ENCODE measurements around the gene JARID2.

JARID2 gene

GRCh38 chr6:15453622-15454021, 207.8 kb downstream of the JARID2 start:
- 0 out of 2 replicates have a peak, but pooled peaks cover 5% of the 10 kb centered on the region for H4K20me1 ChIP-seq (ENCODE audit: low read depth, low read length)
- H3K9me2 ChIP-seq (replicated peaks; ENCODE audit: insufficient read depth, low read length), result no peaks in the 10 kb centered on the region
- no peak overlapping the region for H3K27ac ChIP-seq (ENCODE audit: low read depth, low read length)
- H3F3A ChIP-seq (ENCODE audit: insufficient read depth), result no peaks in the 10 kb centered on the region
- H3K79me2 ChIP-seq (ENCODE audit: insufficient read depth, low read length), result no peaks in the 10 kb centered on the region
- H3K9ac ChIP-seq (ENCODE audit: low read length), result no peak overlapping the region
- no peak overlapping the region for H3K4me2 ChIP-seq (ENCODE audit: low read depth, low read length, poor library complexity, severe bottlenecking)
- H3K4me3 ChIP-seq (ENCODE audit: insufficient read depth, low read length, poor library complexity, severe bottlenecking), result no peak overlapping the region
- H3K36me3 ChIP-seq (ENCODE audit: low read length), result no peaks in the 10 kb centered on the region
- TF ChIP-seq EZH2phosphoT487 (conservative IDR thresholded peaks at IDR 0.05; ENCODE audit: low read length) (no peak), CTCF (IDR thresholded peaks at IDR 0.05; ENCODE audit: insufficient read depth, low read length, poor library complexity, severe bottlenecking) (no peak)
- no peak overlapping the region for H2AFZ ChIP-seq (ENCODE audit: low read depth, low read length, severe bottlenecking)
- no peaks in the 10 kb centered on the region for H3K27me3 ChIP-seq (ENCODE audit: low read length)
- no peaks in the 10 kb centered on the region for H3K9me3 ChIP-seq (ENCODE audit: insufficient read depth, low read length)

DNA sequence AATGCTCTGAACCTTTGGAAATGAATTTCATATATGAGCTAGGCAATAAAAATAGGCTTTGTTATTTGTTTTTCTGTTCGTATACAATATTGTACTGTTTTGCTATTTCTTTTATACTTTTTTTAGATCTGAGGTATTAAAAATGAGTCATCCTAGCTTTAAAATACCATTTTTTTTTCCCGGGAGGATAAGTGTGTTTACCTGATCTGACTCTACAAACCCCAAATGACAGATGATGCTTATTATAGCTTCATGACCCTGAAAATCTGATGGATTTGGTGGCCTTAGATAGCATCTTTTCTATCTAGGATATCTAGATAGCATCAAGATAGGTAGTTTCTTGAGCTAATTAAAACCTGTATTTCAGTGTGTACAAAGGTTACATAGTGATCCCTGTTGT, 210.6 kb downstream of the JARID2 start:
- H3K9me3 ChIP-seq (ENCODE audit: insufficient read depth, low read length), result no peaks in the 10 kb centered on the region
- H3K4me3 ChIP-seq (ENCODE audit: insufficient read depth, low read length, poor library complexity, severe bottlenecking), result no peak overlapping the region
- H3K79me2 ChIP-seq (ENCODE audit: insufficient read depth, low read length), result no peaks in the 10 kb centered on the region
- H3K9ac ChIP-seq (ENCODE audit: low read length), result no peak overlapping the region
- H3K27ac ChIP-seq (ENCODE audit: low read depth, low read length), result no peak overlapping the region
- no peaks in the 10 kb centered on the region for H3K27me3 ChIP-seq (ENCODE audit: low read length)
- no peaks in the 10 kb centered on the region for H3K9me2 ChIP-seq (replicated peaks; ENCODE audit: insufficient read depth, low read length)
- TF ChIP-seq EZH2phosphoT487 (conservative IDR thresholded peaks at IDR 0.05; ENCODE audit: low read length) (no peak), CTCF (IDR thresholded peaks at IDR 0.05; ENCODE audit: insufficient read depth, low read length, poor library complexity, severe bottlenecking) (no peak)
- H3K4me2 ChIP-seq (ENCODE audit: low read depth, low read length, poor library complexity, severe bottlenecking), result no peak overlapping the region
- no peaks in the 10 kb centered on the region for H3K36me3 ChIP-seq (ENCODE audit: low read length)
- H2AFZ ChIP-seq (ENCODE audit: low read depth, low read length, severe bottlenecking), result no peak overlapping the region
- H3F3A ChIP-seq (ENCODE audit: insufficient read depth), result no peaks in the 10 kb centered on the region
- no peaks in the 10 kb centered on the region for H4K20me1 ChIP-seq (ENCODE audit: low read depth, low read length)

DNA sequence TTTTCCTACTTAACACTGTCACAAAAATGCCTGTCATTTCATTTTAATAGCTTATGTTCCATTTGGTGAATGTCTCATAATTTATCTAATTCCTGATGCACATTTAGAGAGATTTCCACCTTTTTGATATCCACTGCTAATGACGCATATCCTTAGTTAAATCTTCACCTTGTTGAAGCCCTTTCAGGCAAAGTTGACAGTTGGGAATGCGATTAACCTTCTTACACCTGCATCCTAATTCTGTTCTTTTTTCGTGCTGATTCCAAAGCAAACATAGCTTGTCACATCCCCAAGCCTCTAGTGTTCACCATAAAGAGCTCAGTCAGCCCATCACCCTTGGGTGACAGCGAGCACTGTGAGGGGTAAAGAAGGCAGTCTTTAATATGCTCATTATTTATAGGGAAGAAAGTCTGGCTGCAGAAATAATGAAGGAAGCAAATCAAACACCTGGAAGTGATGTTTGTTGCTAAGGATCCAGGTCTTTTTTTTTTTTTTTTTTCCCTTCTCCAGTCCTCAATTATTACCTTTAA, 211.3 kb downstream of the JARID2 start:
- H4K20me1 ChIP-seq (ENCODE audit: low read depth, low read length), result no peaks in the 10 kb centered on the region
- H3K27ac ChIP-seq (ENCODE audit: low read depth, low read length), result no peak overlapping the region
- no peak overlapping the region for H3K4me2 ChIP-seq (ENCODE audit: low read depth, low read length, poor library complexity, severe bottlenecking)

More for the DNA sequence above, 211.3 kb downstream of the JARID2 start:
- no peak overlapping the region for H3K4me3 ChIP-seq (ENCODE audit: insufficient read depth, low read length, poor library complexity, severe bottlenecking)
- TF ChIP-seq CTCF (IDR thresholded peaks at IDR 0.05; ENCODE audit: insufficient read depth, low read length, poor library complexity, severe bottlenecking) (no peak), EZH2phosphoT487 (conservative IDR thresholded peaks at IDR 0.05; ENCODE audit: low read length) (no peak)
- no peaks in the 10 kb centered on the region for H3K27me3 ChIP-seq (ENCODE audit: low read length)
- no peaks in the 10 kb centered on the region for H3K79me2 ChIP-seq (ENCODE audit: insufficient read depth, low read length)
- H3K36me3 ChIP-seq (ENCODE audit: low read length), result no peaks in the 10 kb centered on the region
- H2AFZ ChIP-seq (ENCODE audit: low read depth, low read length, severe bottlenecking), result no peak overlapping the region
- H3K9ac ChIP-seq (ENCODE audit: low read length), result no peak overlapping the region
- H3K9me3 ChIP-seq (ENCODE audit: insufficient read depth, low read length), result no peaks in the 10 kb centered on the region
- no peaks in the 10 kb centered on the region for H3K9me2 ChIP-seq (replicated peaks; ENCODE audit: insufficient read depth, low read length)
- no peaks in the 10 kb centered on the region for H3F3A ChIP-seq (ENCODE audit: insufficient read depth)

Data from SU-DHL-6 (cell line).